Subcutaneous abdominal adipose tissue (tissue), 5 donors: ENCODE measurements around the gene DNM1.

Experiments
- H3K27ac ChIP-seq: one replicate; pipeline ENCODE4 v1.7.0; 2013; ENCODE audit warnings: low read depth, mild to moderate bottlenecking, inconsistent platforms, low read length, moderate library complexity
- H3K27me3 ChIP-seq, 5 donors: one replicate each; pipeline ENCODE4 v1.7.0; 2013; ENCODE audit warnings: low read length in 5 of 5, inconsistent platforms in 1 of 5; ENCODE audit not compliant: control insufficient read depth in 5 of 5, insufficient read depth in 4 of 5
- H3K36me3 ChIP-seq, 5 donors: one replicate each; pipeline ENCODE4 v1.7.0; 2013; ENCODE audit warnings: low read length in 5 of 5; ENCODE audit not compliant: control insufficient read depth in 5 of 5, insufficient read depth in 5 of 5
- H3K4me1 ChIP-seq, 5 donors: one replicate each; pipeline ENCODE4 v1.7.0; 2013; ENCODE audit warnings: low read length in 5 of 5, mild to moderate bottlenecking in 3 of 5, moderate library complexity in 1 of 5; ENCODE audit not compliant: control insufficient read depth in 5 of 5, insufficient read depth in 5 of 5
- H3K4me3 ChIP-seq, 5 donors: one replicate each; pipeline ENCODE4 v1.7.0; 2013; ENCODE audit warnings: low read length in 5 of 5, low read depth in 1 of 5
- H3K9ac ChIP-seq, 5 donors: one replicate each; pipeline ENCODE4 v1.7.0; 2013; ENCODE audit warnings: low read length in 5 of 5, mild to moderate bottlenecking in 4 of 5, moderate library complexity in 3 of 5
- H3K9me3 ChIP-seq, 5 donors: one replicate each; pipeline ENCODE4 v1.7.0; 2013; ENCODE audit warnings: low read length in 5 of 5; ENCODE audit not compliant: control insufficient read depth in 5 of 5
- donor health status: healthy.
- donor health status: healthy.
- donor health status: healthy.
- donor health status: healthy.
- donor health status: healthy.

The DNM1 gene

DNA sequence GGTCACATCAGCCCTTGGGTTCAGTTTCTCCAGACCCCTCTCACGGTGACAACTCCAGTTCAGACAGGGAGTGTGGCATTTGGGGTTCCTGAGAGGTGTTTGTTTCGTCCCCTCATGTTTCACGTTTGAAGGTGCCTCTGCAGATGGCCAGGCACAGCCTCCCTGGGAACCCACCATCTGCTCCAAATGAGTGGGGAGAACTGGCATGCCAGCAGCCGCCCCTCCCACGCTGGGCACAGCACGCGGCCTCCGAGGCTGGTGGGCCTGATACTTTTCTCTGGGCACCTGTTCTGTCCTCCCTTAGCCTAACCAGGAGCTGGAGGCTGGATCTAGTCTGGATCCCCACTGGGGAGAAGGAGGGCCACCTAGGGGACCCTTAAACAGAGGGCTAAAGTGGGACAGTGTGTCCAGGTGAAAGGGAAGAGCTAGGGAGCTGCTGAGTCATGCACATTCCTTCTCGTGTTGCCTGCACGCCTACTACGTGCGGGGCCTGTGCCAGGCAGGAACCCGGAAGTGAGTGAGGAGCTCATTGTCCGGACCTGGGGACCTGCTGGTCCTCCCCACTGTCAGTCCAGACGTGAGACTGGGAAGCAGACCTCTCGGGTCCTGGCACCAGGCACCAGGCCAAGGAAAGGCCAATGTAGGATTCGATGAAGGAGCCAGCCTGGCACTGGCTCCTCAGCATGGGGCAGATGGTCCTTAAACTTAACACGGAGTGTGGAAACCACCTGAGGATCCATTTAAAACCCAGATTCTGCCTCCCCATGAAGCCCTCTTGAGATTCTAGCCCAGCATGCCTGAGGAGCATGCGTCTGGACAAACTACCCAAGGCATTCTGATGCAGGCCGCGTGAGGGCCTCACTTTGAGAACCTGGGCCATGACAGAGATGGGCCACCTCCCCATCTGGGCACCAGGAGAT lies 11.7 kb downstream of the DNM1 start:
- Histone ChIP-seq H3K4me3 (no peak overlapping the region), H3K27ac (peak overlapping the region; percentile 41), H3K9ac (peak overlapping the region in 2 of 5 donors; percentile 28 to 52), H3K36me3 (peaks cover 0 to 2% (median under 1%) of the 10 kb centered on the region in 5 donors), H3K4me1 (peaks cover 0 to 43% (median 36%) of the 10 kb centered on the region in 5 donors), H3K9me3 (no peaks in the 10 kb centered on the region), H3K27me3 (peaks cover 0 to 29% (median 12%) of the 10 kb centered on the region in 5 donors)

DNA sequence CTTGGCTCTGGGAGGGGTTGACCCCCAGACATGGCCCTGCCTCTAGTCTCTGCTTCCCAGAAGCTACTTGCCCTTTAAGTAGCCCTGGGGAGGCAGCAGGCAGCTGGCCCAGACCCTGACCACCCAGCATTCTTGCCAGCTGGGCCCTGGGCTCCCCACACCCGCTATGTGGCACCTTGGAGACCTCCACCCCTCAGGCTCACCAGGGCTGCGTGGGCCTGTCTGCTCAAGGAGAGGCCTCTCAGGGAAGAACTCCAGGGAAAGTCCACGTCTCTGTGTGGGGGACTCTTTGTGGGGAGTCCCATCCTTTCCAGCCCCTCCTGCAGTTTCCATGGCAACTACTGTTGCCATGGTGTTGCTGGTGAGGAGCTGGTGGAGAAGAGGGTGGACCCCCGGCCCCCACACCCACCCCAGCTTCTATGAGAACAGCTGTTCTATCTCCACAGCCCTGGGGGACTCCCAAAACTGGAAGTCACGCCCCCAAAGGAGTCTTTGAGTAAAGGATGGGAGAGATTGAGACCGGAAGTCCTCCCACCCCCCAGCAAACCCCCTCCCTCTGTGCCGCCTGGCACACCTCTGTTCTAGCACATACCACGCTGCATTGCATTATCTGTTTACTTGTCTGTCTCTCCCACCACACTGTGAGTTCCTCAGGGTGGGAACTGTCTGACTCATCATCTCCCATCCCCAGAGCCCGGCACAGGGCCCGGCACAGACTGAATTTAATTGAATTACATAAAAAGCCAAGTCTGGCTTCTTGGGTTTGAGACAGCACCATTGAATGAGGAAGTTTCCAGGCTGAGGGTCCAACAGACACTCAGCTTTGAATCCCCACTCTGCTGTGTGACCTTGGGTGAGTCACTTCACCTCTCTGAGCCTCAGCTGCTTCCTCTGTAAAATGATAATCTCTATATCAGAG lies 12.6 kb downstream of the DNM1 start:
- Histone ChIP-seq H3K4me3 (no peak overlapping the region), H3K9me3 (no peaks in the 10 kb centered on the region), H3K9ac (peak overlapping the region in 2 of 5 donors; percentile 28 to 52), H3K27me3 (peaks cover 0 to 29% (median 12%) of the 10 kb centered on the region in 5 donors), H3K27ac (peak overlapping the region; percentile 46), H3K4me1 (peaks cover 0 to 43% (median 36%) of the 10 kb centered on the region in 5 donors), H3K36me3 (peaks cover 0 to 6% (median 4%) of the 10 kb centered on the region in 5 donors)

DNA sequence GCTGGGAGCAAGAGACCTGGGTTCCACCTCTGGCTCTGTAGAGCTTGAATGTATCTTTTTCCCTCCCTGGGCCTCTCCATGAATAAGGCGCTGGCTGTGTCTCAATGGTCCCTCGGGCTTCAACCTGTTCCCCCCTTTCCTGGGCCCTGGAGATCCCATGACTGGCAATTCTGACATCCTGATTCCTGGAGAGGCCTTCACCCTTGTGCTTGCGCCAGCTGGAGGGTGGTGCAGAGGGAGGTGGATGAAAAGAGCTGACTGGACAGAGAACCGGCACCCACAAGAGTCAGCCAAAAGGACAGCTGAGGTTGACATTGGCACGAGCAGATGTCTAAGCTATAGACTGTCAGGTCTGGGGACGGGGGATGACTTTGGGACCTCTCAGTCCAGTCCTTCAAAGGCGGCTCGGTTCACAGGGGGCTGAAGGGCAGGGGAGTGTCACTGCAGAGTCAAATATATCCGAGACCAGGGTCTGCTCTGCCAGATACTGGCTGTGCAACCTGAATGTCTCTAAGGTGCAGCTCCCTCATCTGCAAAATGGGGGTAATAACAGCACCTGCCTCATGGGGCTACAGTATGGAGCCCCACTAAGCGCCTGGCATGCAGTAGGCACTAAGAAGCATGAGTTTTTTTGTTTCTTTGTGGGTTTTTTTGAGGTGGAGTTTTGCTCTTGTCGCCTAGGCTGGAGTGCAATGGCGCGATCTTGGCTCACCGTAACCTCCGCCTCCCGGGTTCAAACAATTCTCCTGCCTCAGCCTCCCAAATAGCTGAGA lies 13.8 kb downstream of the DNM1 start:
- Histone ChIP-seq H3K4me3 (no peak overlapping the region), H3K27ac (peak overlapping the region; percentile 46), H3K27me3 (peaks cover 0 to 22% (median 6%) of the 10 kb centered on the region in 5 donors), H3K36me3 (peaks cover 0 to 6% (median 5%) of the 10 kb centered on the region in 5 donors), H3K9me3 (no peaks in the 10 kb centered on the region), H3K9ac (no peak overlapping the region), H3K4me1 (peaks cover 0 to 43% (median 34%) of the 10 kb centered on the region in 5 donors)

DNA sequence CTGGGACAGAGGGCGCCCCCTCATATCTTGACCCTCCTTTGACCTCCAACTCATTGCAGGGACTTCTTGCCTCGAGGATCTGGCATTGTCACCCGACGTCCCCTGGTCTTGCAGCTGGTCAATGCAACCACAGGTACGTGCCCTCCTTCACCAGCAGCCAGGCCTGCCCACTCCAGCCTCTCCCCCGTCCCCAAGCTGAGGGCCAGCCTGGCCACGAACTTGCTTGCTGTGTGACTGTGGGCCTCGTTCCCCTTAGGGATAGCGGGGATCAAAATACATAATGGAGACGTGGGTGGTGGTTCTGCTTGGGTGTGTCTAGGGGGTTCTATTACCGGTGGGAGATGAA lies 15.0 kb downstream of the DNM1 start:
- Histone ChIP-seq H3K4me1 (peaks cover 0 to 43% (median 34%) of the 10 kb centered on the region in 5 donors), H3K36me3 (peaks cover 0 to 15% (median 13%) of the 10 kb centered on the region in 5 donors), H3K4me3 (peak overlapping the region in 4 of 5 donors; percentile 45 to 55 (median 51)), H3K27ac (no peak overlapping the region), H3K9ac (peak overlapping the region in 1 of 5 donors; percentile 5), H3K27me3 (peaks cover 0 to 22% (median 6%) of the 10 kb centered on the region in 5 donors), H3K9me3 (no peaks in the 10 kb centered on the region)

DNA sequence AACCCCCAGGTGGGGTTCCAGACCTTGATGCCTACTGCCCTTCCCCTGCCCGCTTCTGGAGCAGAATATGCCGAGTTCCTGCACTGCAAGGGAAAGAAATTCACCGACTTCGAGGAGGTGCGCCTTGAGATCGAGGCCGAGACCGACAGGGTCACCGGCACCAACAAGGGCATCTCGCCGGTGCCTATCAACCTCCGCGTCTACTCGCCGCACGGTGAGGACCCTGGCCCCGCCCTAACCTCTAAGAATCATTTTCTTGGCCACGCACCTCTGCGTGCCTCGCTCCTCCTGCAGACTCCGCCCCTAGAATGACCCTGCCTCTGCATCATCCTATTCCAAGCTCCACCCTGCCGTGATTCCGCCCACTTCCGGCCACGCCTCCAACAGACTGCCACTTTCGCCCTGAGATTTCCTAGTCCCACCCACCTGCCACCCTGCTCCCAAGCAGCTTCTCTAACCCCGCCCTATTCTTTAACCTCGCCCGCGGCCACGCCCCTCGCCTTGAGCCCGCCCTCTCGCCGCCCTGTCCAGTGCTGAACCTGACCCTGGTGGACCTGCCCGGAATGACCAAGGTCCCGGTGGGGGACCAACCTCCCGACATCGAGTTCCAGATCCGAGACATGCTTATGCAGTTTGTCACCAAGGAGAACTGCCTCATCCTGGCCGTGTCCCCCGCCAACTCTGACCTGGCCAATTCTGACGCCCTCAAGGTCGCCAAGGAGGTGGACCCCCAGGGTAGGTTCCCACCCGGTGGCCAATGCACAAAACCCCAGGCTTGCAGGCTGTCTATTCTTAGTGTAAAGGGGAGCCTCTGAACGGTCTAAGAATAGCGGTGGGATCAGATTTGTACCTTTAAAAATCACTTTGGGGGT lies 15.6 kb downstream of the DNM1 start:
- Histone ChIP-seq H3K9me3 (no peaks in the 10 kb centered on the region), H3K9ac (peak overlapping the region in 1 of 5 donors; percentile 5), H3K4me3 (peak overlapping the region in 4 of 5 donors; percentile 45 to 55 (median 51)), H3K27ac (no peak overlapping the region), H3K4me1 (peaks cover 0 to 43% (median 34%) of the 10 kb centered on the region in 5 donors), H3K27me3 (peaks cover 0 to 22% (median 6%) of the 10 kb centered on the region in 5 donors), H3K36me3 (peaks cover 0 to 18% (median 13%) of the 10 kb centered on the region in 5 donors)

DNA sequence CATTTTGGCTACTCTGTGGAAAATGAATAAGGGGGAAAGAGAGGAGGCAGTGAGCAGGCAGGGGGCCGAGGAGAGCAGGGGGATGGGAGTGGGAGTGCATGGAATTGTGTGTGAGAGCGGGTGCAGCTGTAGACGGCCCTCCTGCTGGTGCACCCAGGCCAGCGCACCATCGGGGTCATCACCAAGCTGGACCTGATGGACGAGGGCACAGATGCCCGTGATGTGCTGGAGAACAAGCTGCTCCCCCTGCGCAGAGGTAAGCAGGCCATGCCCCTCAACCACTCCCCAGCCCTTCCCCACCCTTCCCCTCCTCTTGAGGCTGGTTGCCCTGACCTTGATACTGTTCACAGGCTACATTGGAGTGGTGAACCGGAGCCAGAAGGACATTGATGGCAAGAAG lies 16.7 kb downstream of the DNM1 start:
- no peak overlapping the region for H3K27ac ChIP-seq
- peaks cover 0 to 18% (median 14%) of the 10 kb centered on the region in 5 donors for H3K36me3 ChIP-seq
- H3K9ac ChIP-seq = no peak overlapping the region
- H3K9me3 ChIP-seq = no peaks in the 10 kb centered on the region
- no peak overlapping the region for H3K4me3 ChIP-seq
- peaks cover 0 to 12% (median 6%) of the 10 kb centered on the region in 5 donors for H3K27me3 ChIP-seq
- peaks cover 0 to 38% (median 27%) of the 10 kb centered on the region in 5 donors for H3K4me1 ChIP-seq

DNA sequence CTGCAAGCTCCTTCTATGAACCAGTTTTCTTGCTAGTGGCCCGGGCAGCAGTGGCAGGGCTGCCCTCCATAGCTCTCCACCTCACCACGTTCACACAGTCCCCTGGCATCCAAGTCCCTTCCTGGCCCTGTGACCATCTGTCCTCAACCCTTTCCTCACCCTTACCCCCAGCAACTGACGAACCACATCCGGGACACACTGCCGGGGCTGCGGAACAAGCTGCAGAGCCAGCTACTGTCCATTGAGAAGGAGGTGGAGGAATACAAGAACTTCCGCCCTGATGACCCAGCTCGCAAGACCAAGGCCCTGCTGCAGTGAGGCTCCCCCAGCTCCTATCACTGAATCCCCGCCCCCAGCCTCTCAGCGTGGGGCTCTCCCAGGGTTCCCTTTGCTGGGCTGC lies 18.8 kb downstream of the DNM1 start:
- Histone ChIP-seq H3K4me1 (peaks cover 0 to 19% (median 11%) of the 10 kb centered on the region in 5 donors), H3K27ac (no peak overlapping the region), H3K4me3 (no peak overlapping the region), H3K36me3 (peaks cover 0 to 19% (median 18%) of the 10 kb centered on the region in 5 donors), H3K27me3 (peaks cover 0 to 9% (median 6%) of the 10 kb centered on the region in 5 donors), H3K9me3 (no peaks in the 10 kb centered on the region), H3K9ac (no peak overlapping the region)

DNA sequence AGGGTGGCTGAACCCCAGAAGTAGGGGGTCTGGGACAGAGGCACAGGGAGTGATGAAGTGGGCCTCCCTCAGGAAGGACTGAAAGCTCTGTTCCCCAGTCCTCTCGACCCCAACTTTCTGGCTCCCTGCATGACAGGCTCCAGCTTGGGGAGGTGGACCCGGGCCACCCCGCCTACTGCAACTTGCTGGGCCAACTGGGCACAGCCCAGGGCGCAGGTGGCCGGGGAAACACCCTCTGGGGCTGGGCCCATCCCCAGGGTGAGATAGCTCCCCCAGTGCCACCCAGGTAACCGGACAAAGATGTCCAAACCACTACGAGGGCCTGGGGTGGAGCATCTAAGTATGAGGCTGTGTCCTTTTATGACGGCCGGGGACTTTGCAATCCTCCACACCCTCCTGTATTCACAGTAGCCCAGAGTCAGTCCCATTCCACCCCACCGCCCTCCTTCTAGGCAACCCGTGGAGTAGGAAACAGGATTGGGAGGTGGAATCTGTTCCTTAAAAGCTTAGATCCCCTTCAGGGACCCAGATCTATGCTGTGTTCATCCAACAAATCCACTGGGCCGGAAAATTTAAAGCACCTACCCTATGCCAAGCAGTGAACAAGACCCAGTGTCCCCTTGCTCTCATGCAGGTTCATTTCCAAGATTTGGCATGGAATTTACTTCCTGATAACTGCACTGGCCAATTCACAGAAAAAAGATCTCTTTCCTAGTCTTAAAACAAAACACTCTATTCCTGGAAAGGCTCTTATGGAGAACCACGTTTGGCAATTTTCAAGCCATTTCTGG lies 19.9 kb downstream of the DNM1 start:
- peaks cover 0 to 13% (median 11%) of the 10 kb centered on the region in 5 donors for H3K4me1 ChIP-seq
- H3K27ac ChIP-seq = no peak overlapping the region
- no peak overlapping the region for H3K4me3 ChIP-seq
- H3K36me3 ChIP-seq = peaks cover 0 to 19% (median 18%) of the 10 kb centered on the region in 5 donors
- H3K9ac ChIP-seq = no peak overlapping the region
- H3K27me3 ChIP-seq = peaks cover 0 to 6% (median under 1%) of the 10 kb centered on the region in 5 donors
- no peaks in the 10 kb centered on the region for H3K9me3 ChIP-seq
